Lung (tissue), 16 donors: ENCODE data around the gene TNF. TPM values are rescaled to one million over a fixed set of nuclear protein-coding genes. Genes with fewer than 3 reads are reported as not detected.

Experiments used
- ATAC-seq: fragments of 200-7000 bp; cut with Tn5 transposase; one replicate; pipeline ENCODE4 v1.9.1; 2020; ENCODE audit warnings: moderate number of reproducible peaks; ENCODE audit not compliant: insufficient read depth, low FRiP score
- DNase-seq, 3 donors: peaks; one replicate each; pipeline ENCODE4 v3.0.0-alpha.2; 2013 to 2017
- H3K27ac ChIP-seq, 2 donors: one replicate each; pipeline ENCODE4 v1.5.1; 2013; ENCODE audit warnings: mild to moderate bottlenecking in 2 of 2, moderate library complexity in 2 of 2, control low read depth in 1 of 2, inconsistent platforms in 1 of 2, low read depth in 1 of 2, low read length in 1 of 2
- H3K27me3 ChIP-seq, 3 donors: one replicate each; pipeline ENCODE4 v1.5.1; 2013; ENCODE audit warnings: low read length in 2 of 3; ENCODE audit not compliant: control insufficient read depth in 3 of 3, insufficient read depth in 3 of 3
- H3K36me3 ChIP-seq, 4 donors: one replicate each; pipeline ENCODE4 v1.5.1; 2013; ENCODE audit warnings: low read length in 4 of 4, mild to moderate bottlenecking in 1 of 4, moderate library complexity in 1 of 4; ENCODE audit not compliant: control insufficient read depth in 4 of 4, insufficient read depth in 4 of 4
- H3K4me1 ChIP-seq, 5 donors: one replicate each; pipeline ENCODE4 v1.5.1; 2013; ENCODE audit warnings: low read length in 5 of 5, mild to moderate bottlenecking in 2 of 5, moderate library complexity in 1 of 5; ENCODE audit not compliant: control insufficient read depth in 5 of 5, insufficient read depth in 5 of 5
- H3K4me3 ChIP-seq: one replicate; pipeline ENCODE4 v1.5.1; 2013; ENCODE audit warnings: mild to moderate bottlenecking, control low read depth, moderate library complexity
- H3K9ac ChIP-seq, 2 donors: one replicate each; pipeline ENCODE4 v1.5.1; 2013; ENCODE audit warnings: low read length in 2 of 2, control low read depth in 1 of 2; ENCODE audit not compliant: insufficient read depth in 1 of 2
- H3K9me3 ChIP-seq, 4 donors: one replicate each; pipeline ENCODE4 v1.5.1; 2013; ENCODE audit warnings: low read length in 3 of 4, mild to moderate bottlenecking in 1 of 4, moderate library complexity in 1 of 4; ENCODE audit not compliant: control insufficient read depth in 4 of 4, insufficient read depth in 3 of 4
- CTCF ChIP-seq: IDR thresholded peaks from 2 replicates; pipeline ENCODE4 v1.5.1; 2012; ENCODE audit warnings: mild to moderate bottlenecking; ENCODE audit errors: control extremely low read depth, extremely low read depth
- WGBS, 2 donors: extraction: QIAGEN DNeasy Blood & Tissue Kit; methylation state at CpG; one replicate each; pipeline ENCODE4 v1.1.7; 2013; 5-methylcytosine and 5-hydroxymethylcytosine counted together
- long read RNA-seq, 5 donors: transcript quantifications; one replicate each; lab custom pipeline, GENCODE V29; 2026
- polyA plus RNA-seq, 2 donors: library from polyadenylated mRNA; stranded (reverse); fragments of 200-250 nt; gene quantifications; one replicate each; pipeline ENCODE4 v1.2.1, GENCODE V29; 2013
- total RNA-seq, 2 donors: library from RNA; depleted of rRNA in 1 of 2; stranded (reverse); fragments of >200 nt in 1 of 2; gene quantifications; one replicate each; pipeline ENCODE4 v1.2.1, GENCODE V29; 2014 to 2021
- donor health status: control.
- donor health status: control.
- donor health status: Bipolar disorder and iron deficiency.
- donor health status: healthy.
- donor health status: DM: yes; HTN: yes; CAD: no.

TNF gene
- total RNA-seq (1 to 10 TPM in 1 of 2 donors, under 1 TPM in 1; 0.23 to 6.6 TPM), polyA plus RNA-seq (10 to 100 TPM in 1 of 2 donors, 1 to 10 TPM in 1; 1.6 to 15.7 TPM)
- long read RNA-seq, donor 1: 0 reads
- long read RNA-seq, donor 2: 0 reads
- long read RNA-seq, donor 3: 0 reads
- long read RNA-seq, donor 4: 0 reads
- long read RNA-seq, donor 5: 0 reads

GRCh38 chr6:31575335-31575901, at the start of gene TNF:
TSS of gene TNF (plus strand) at chr6:31575565. CDS start at chr6:31575742, 177 bp downstream.
- ATAC-seq (peak; percentile 48), DNase-seq (no peak)
- no peak within 1 kb of the TSS for H3K9ac ChIP-seq
- no peak within 1 kb of the TSS for H3K4me3 ChIP-seq
- no peaks in the 10 kb centered on the region for H3K4me1 ChIP-seq
- no peak for TF ChIP-seq CTCF
- no peaks in the 10 kb centered on the region for H3K36me3 ChIP-seq
- H3K27me3 ChIP-seq: peaks cover 0 to 4% (median 0%) of the 10 kb centered on the region in 3 donors
- no peaks in the 10 kb centered on the region for H3K9me3 ChIP-seq
- H3K27ac ChIP-seq: no peak within 1 kb of the TSS
- WGBS, 2 donors: 33 to 50% methylated on average over 18 to 19 of the region's 19 CpGs

GRCh38 chr6:31525932-31526591, 49.3 kb upstream of the TNF start:
- no peak overlapping the region for H3K9ac ChIP-seq
- peaks cover 0 to 6% (median 0%) of the 10 kb centered on the region in 5 donors for H3K4me1 ChIP-seq
- ATAC-seq: no peak
- WGBS, 2 donors: 58 to 82% methylated on average over 4 of the region's 4 CpGs
- TF ChIP-seq CTCF: no peak
- H3K9me3 ChIP-seq: peaks cover 0 to 1% (median 0%) of the 10 kb centered on the region in 4 donors
- peaks cover 0 to 14% (median 9%) of the 10 kb centered on the region in 4 donors for H3K36me3 ChIP-seq
- no peak overlapping the region for H3K4me3 ChIP-seq
- peak overlapping the region in 1 of 2 donors; percentile 79 for H3K27ac ChIP-seq
- H3K27me3 ChIP-seq: no peaks in the 10 kb centered on the region
- DNase-seq: no peak

- Histone ChIP-seq H3K4me1 (peaks cover 0 to 6% (median 3%) of the 10 kb centered on the region in 5 donors), H3K9ac (no peak overlapping the region), H3K36me3 (peaks cover 5 to 33% (median 26%) of the 10 kb centered on the region in 4 donors), H3K4me3 (no peak overlapping the region), H3K27ac (no peak overlapping the region), H3K27me3 (no peaks in the 10 kb centered on the region), H3K9me3 (peaks cover 0 to 1% (median 0%) of the 10 kb centered on the region in 4 donors)
- 91 to 93% methylated on average over 4 of the region's 4 CpGs for WGBS, 2 donors
- TF ChIP-seq CTCF: no peak
- DNase-seq (no peak), ATAC-seq (no peak)
These were observed 47.0 kb upstream of the TNF start for GRCh38 chr6:31528307-31528777.
